ENCODE data around the gene KRABD2.
A peak's percentile ranks its signal among the peaks of the same experiment; 100 is the strongest.
"Not testable (repeated sequence)": the region's sequence is repeated elsewhere in the genome, so short reads cannot be mapped to it uniquely, and the experiment has no call there.

KRABD2 gene

DNA sequence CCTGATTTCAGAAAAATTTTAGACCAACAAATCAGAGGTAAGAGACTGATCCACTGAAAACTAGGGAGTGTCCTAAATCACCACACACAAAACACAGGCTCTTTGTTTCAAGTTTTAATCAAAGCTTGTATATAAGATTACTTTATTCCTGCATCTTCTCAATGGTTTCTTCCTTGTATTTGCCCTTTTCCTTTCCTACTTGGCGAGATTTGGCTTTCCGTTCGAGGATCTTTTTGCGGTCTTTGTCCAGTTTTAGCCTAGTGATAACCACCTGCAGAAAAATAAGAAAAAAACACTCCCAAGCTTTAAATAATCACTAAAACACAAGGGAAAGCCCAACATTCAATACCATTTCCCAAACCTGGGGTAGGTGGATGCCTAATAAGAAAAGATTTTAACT lies 918 bp upstream of the KRABD2 start:
- no peaks in the 10 kb centered on the region for H3K27me3 ChIP-seq (ENCODE audit: control insufficient read depth, insufficient read depth, low read length)
- WGBS (ENCODE audit: insufficient coverage): 100% methylated on average over 4 of the region's 4 CpGs
- DNase-seq (no peak), ATAC-seq (no peak)
- H3K9me3 Mint-ChIP-seq: no peaks in the 10 kb centered on the region
- H3K4me3 ChIP-seq (ENCODE audit: low read length): no peak overlapping the region
- H3K4me3 Mint-ChIP-seq: peak overlapping the region; percentile 69
- peaks cover 34% of the 10 kb centered on the region for H3K4me1 ChIP-seq (ENCODE audit: control insufficient read depth, insufficient read depth, low read length)
- H3K9me3 ChIP-seq (ENCODE audit: control insufficient read depth, insufficient read depth, low read length): no peaks in the 10 kb centered on the region
- H3K27ac ChIP-seq (ENCODE audit: low read length): no peak overlapping the region
- H3K36me3 ChIP-seq (ENCODE audit: control insufficient read depth, insufficient read depth, low read length): peaks cover 48% of the 10 kb centered on the region
- intact Hi-C loops (cut with micrococcal nuclease): no loop called here
- H3K27me3 Mint-ChIP-seq (ENCODE audit: low read depth in 2 of 2): no peaks in the 10 kb centered on the region
- peaks cover 8% of the 10 kb centered on the region for H3K36me3 Mint-ChIP-seq
- peak overlapping the region; percentile 79 to 84 for H3K27ac Mint-ChIP-seq
- peaks cover 43% of the 10 kb centered on the region in 2 donors for H3K4me1 Mint-ChIP-seq
- TF ChIP-seq, protein P1, sequence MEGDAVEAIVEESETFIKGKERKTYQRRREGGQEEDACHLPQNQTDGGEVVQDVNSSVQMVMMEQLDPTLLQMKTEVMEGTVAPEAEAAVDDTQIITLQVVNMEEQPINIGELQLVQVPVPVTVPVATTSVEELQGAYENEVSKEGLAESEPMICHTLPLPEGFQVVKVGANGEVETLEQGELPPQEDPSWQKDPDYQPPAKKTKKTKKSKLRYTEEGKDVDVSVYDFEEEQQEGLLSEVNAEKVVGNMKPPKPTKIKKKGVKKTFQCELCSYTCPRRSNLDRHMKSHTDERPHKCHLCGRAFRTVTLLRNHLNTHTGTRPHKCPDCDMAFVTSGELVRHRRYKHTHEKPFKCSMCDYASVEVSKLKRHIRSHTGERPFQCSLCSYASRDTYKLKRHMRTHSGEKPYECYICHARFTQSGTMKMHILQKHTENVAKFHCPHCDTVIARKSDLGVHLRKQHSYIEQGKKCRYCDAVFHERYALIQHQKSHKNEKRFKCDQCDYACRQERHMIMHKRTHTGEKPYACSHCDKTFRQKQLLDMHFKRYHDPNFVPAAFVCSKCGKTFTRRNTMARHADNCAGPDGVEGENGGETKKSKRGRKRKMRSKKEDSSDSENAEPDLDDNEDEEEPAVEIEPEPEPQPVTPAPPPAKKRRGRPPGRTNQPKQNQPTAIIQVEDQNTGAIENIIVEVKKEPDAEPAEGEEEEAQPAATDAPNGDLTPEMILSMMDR (IDR thresholded peaks at IDR 0.05): no peak

DNA sequence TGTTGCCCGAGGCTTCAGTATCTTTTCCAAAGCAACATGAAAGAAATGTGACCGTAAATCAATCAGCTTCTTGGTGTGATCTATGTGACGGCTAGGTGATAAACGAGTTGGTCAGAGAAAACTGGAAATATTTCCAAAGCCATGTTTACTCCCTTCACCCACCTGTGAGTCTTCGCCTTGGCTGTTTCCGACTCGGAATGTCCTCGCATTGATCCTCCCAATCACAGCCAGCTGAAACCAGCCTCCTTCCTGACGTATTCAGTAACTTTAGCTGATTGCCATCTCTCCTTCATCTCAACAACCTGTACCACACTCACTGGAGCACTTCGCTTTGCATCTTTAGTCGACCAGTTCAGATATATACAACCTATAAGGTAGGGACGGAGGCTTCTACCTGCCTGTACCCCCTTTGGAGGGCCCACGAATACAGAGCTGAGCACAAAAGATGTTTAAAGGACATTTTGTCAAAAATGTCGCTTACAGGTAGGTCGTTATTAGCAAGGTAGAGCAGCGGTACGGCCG lies 705 bp downstream of the KRABD2 start:
- Mint-ChIP-seq H3K4me3 (peak overlapping the region; percentile 88), H3K36me3 (peaks cover 8% of the 10 kb centered on the region), H3K4me1 (peaks cover 37 to 38% of the 10 kb centered on the region in 2 donors), H3K27me3 (ENCODE audit: low read depth in 2 of 2) (no peaks in the 10 kb centered on the region), H3K27ac (peak overlapping the region; percentile 79 to 84), H3K9me3 (no peaks in the 10 kb centered on the region)
- intact Hi-C loops (cut with micrococcal nuclease): no loop called here
- WGBS (ENCODE audit: insufficient coverage): 45% methylated on average over 18 of the region's 18 CpGs
- ATAC-seq (no peak), DNase-seq (no peak)
- Histone ChIP-seq H3K4me1 (ENCODE audit: control insufficient read depth, insufficient read depth, low read length) (peaks cover 20% of the 10 kb centered on the region), H3K27me3 (ENCODE audit: control insufficient read depth, insufficient read depth, low read length) (no peaks in the 10 kb centered on the region), H3K4me3 (ENCODE audit: low read length) (peak overlapping the region; percentile 83), H3K36me3 (ENCODE audit: control insufficient read depth, insufficient read depth, low read length) (peaks cover 43% of the 10 kb centered on the region), H3K9me3 (ENCODE audit: control insufficient read depth, insufficient read depth, low read length) (no peaks in the 10 kb centered on the region), H3K27ac (ENCODE audit: low read length) (peak overlapping the region; percentile 53)
- TF ChIP-seq, protein P1 (IDR thresholded peaks at IDR 0.05): no peak

DNA sequence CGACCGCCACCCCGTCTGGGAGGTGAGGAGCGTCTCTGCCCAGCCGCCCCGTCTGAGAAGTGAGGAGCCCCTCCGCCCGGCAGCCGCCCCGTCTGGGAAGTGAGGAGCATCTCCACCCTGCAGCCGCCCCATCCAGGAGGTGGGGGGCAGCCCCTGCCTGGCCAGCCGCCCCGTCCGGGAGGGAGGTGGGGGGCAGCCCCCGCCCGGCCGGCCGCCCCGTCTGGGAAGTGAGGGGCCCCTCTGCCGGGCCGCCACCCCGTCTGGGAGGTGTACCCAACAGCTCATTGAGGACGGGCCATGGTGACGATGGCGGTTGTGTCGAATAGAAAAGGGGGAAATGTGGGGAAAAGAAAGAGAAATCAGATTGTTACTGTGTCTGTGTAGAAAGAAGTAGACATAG lies 2.6 kb downstream of the KRABD2 start:
- H3K27ac Mint-ChIP-seq; H3K4me3 ChIP-seq (ENCODE audit: low read length); H3K4me3 Mint-ChIP-seq; H3K27me3 ChIP-seq (ENCODE audit: control insufficient read depth, insufficient read depth, low read length); ATAC-seq; DNase-seq; H3K9me3 ChIP-seq (ENCODE audit: control insufficient read depth, insufficient read depth, low read length); H3K27me3 Mint-ChIP-seq (ENCODE audit: low read depth in 2 of 2); intact Hi-C loops (cut with micrococcal nuclease); H3K27ac ChIP-seq (ENCODE audit: low read length); H3K9me3 Mint-ChIP-seq: not testable (repeated sequence)
- H3K36me3 Mint-ChIP-seq: peaks cover 20% of the 10 kb centered on the region
- Histone ChIP-seq H3K4me1 (ENCODE audit: control insufficient read depth, insufficient read depth, low read length) (peaks cover 20% of the 10 kb centered on the region), H3K36me3 (ENCODE audit: control insufficient read depth, insufficient read depth, low read length) (peaks cover 35% of the 10 kb centered on the region)
- H3K4me1 Mint-ChIP-seq: peaks cover 26% of the 10 kb centered on the region in 2 donors
- WGBS (ENCODE audit: insufficient coverage): 97% methylated on average over 20 of the region's 26 CpGs

DNA sequence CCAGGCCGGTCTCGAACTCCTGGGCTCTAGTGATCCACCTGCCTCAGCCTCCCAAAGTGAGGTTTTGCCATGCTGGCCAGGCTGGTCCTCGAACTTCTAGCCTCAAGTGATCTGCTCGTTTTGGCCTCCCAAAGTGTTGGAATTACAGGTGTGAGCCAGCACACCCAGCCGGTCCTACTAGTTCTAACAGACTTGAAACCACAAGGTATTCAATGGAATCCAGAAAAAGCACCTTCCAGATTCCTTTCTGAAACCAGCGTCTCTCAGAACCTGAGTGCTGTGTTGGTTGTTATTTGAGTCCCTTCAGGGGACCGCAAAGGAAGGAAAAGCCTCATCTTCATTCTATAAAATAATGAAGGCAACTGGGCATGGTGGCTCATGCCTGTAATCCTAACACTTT lies 4.1 kb downstream of the KRABD2 start:
- H3K27me3 ChIP-seq (ENCODE audit: control insufficient read depth, insufficient read depth, low read length): no peaks in the 10 kb centered on the region
- Mint-ChIP-seq H3K4me1 (peaks cover 19 to 20% of the 10 kb centered on the region in 2 donors), H3K27ac (no peak overlapping the region), H3K9me3 (no peaks in the 10 kb centered on the region), H3K4me3 (no peak overlapping the region), H3K36me3 (peaks cover 15% of the 10 kb centered on the region), H3K27me3 (ENCODE audit: low read depth in 2 of 2) (no peaks in the 10 kb centered on the region)
- ATAC-seq (no peak), DNase-seq (no peak)
- H3K4me3 ChIP-seq (ENCODE audit: low read length): no peak overlapping the region
- H3K36me3 ChIP-seq (ENCODE audit: control insufficient read depth, insufficient read depth, low read length): peaks cover 21% of the 10 kb centered on the region
- H3K4me1 ChIP-seq (ENCODE audit: control insufficient read depth, insufficient read depth, low read length): peaks cover 20% of the 10 kb centered on the region
- TF ChIP-seq, protein P1 (IDR thresholded peaks at IDR 0.05): no peak
- H3K9me3 ChIP-seq (ENCODE audit: control insufficient read depth, insufficient read depth, low read length): no peaks in the 10 kb centered on the region
- H3K27ac ChIP-seq (ENCODE audit: low read length): no peak overlapping the region
- WGBS (ENCODE audit: insufficient coverage): 91% methylated on average over 5 of the region's 7 CpGs
- intact Hi-C loops (cut with micrococcal nuclease): no loop called here
